NCI-H187 treated with DMSO at 0.1 percent for 48 hours (cell line): ENCODE measurements around the gene TRDN.

Source experiments
- DNase-seq: peaks from one replicate; lab custom pipeline; 2025; lab: John Stamatoyannopoulos, UW

Gene TRDN, protein sequence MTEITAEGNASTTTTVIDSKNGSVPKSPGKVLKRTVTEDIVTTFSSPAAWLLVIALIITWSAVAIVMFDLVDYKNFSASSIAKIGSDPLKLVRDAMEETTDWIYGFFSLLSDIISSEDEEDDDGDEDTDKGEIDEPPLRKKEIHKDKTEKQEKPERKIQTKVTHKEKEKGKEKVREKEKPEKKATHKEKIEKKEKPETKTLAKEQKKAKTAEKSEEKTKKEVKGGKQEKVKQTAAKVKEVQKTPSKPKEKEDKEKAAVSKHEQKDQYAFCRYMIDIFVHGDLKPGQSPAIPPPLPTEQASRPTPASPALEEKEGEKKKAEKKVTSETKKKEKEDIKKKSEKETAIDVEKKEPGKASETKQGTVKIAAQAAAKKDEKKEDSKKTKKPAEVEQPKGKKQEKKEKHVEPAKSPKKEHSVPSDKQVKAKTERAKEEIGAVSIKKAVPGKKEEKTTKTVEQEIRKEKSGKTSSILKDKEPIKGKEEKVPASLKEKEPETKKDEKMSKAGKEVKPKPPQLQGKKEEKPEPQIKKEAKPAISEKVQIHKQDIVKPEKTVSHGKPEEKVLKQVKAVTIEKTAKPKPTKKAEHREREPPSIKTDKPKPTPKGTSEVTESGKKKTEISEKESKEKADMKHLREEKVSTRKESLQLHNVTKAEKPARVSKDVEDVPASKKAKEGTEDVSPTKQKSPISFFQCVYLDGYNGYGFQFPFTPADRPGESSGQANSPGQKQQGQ

DNA sequence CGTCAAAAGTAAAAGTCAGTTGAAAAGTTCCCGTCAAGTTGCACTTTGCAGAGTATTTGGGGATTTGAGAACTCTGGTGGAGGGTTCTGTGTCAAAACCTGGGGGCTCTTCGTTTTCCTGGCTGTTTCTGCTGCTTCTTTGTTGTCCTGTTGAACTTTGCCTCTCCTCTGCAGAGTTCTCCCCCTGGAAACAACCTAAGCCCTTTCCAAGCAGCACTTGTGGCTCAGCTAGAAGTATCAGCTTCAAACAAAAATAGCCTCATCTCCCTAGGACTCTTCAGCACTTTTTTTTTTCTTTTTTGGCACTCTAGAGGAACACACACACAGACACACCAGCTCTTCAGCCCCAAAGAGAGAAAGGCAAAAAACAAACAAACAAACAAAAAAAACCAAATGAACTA is at the start of gene TRDN:
TSS of gene TRDN (minus strand) at position 169 of the 400 bp plus-strand sequence. CDS start 175 bp downstream, outside the sequence.
- DNase-seq: no peak

- no peak for DNase-seq
Observed at GRCh38 chr6:123681957-123682462, 45.3 kb upstream of the TRDN start.

DNA sequence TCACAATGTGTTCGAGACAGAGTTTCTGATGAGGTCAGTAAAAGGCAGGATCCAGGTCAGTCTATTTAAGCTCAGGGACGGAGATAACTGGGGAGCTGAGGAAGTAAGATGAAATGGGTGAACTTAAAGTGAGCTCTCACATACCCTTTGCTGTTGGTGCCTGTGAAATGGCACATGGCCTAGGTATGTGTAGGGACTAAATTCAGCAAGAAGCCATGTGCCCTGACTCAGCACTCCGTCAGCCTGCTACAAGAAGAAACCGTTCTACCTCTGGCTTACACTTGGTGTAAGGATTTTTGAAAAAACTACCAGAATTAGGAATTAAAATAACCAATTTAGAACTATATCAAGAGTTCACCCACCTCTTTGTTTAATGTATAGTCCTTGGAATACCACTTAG is 41.1 kb upstream of the TRDN start:
- no peak for DNase-seq

DNA sequence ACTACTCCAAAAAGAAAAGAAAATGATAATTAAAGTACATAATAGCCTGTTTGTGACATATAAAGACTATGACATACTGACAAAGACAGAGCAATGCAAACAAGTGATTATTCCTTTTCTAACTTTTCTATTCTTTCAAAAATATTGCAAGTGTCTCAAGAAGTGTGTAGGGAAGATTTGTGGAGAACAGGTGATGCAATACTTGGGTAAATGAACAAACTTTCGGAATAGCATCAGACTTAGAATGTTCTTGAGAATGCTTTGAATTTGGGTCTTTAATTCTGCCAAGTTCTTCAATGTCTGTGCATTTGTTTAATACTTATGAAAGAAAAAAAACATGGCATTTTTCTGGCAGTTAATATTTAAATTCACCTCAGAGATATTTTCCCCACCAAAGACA is 40.0 kb upstream of the TRDN start:
- DNase-seq: no peak

DNA sequence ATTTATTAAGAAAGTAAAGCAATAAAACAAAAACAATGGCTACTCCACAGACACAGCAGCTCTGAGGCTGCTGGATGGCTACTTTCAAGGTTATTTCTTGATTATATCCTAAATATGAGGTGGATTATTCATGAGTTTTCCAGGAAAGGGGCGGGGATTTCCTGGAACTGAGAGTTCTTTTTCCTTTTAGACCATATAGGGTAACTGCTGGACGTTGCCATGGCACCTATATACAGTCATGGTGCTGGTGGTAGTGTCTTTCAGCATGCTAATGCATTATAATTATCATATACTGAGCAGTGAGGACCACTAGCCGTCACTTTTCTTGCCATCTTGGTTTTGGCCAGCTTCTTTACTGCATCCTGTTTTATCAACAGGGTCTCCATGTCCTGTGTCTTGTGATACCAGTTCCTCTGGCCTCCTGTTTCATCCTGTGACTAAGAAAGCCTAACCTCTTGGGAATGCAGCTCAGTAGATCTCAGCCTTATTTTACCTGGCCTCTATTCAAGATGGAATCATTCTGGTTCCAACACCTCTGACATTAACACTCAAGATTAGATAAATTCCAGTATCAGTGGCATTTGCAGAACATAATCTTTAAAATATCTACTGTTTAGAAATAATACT is 32.3 kb upstream of the TRDN start:
- DNase-seq: no peak

GRCh38 chr6:123668063-123668462 is 31.3 kb upstream of the TRDN start:
- no peak for DNase-seq

DNA sequence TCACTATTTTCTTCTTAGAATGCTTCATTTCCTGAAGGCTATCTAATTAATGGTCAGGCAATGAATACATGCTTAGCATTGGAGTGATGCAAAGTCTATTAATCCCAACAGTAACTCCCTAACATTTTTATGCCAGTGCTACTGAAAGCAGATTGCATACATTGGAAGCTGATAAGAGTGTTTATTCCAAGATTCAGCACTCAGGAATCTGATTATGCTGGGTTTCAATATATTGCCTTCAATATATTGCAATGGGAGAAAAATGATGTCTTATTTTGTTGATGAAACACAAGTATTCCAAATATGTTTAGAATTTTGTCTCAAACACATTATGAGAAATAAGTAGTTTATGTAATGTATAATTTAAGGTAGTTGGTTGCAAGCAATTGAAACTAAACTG is 26.7 kb upstream of the TRDN start:
- DNase-seq: no peak

DNA sequence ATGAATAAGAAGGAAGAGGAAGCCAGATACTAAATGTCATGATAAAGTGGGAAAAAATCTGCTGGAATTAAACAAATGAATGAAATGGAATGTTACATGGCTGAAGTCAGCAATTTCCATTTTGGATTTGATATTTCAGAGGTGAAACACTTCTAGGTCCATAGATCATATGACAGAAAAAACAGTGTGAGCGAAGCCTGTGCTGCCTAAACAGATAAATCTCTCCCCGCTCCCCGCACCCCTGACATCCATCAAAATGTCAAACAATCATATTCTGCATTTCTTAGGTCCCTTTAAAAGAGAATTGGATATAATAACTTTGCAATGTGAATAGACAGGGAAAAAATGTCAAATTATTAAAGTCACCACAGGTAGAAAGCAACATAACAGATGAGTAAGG is 26.0 kb upstream of the TRDN start:
- DNase-seq: no peak

DNA sequence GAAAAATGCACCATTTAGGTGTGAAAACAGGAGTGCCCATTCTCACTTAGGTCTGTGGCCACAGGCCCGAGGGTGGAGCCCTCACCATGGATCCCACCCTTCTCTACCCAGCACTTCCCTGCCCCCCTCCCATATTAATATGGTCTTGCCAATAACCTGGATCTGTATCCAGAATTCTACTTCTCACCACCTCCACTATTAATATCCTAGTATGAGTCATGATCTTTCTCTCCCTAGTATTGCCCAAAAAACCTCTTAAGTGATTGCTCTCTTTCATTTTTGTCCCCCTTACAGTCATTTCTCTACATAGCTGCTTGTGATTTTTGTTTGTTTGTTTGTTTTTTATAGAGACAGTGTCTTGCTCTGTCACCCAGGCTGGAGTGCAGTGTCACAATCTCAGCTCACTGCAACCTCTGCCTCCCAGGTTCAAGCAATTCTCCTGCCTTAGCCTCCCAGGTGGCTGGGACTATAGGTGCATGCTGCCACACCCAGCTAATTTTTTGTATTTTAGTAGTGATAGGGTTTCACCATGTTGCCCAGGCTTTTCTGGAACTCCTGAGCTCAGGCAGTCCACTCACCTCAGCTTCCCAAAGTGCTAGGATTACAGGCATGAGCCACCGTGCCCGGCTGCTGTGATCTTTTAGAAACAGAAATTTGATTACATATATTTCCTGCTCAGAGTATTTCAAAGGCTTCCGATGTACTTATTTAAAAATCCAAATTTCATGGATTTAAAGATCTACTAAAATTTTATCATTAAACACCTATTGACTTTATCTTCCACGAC is 24.5 kb upstream of the TRDN start:
- DNase-seq: no peak

DNA sequence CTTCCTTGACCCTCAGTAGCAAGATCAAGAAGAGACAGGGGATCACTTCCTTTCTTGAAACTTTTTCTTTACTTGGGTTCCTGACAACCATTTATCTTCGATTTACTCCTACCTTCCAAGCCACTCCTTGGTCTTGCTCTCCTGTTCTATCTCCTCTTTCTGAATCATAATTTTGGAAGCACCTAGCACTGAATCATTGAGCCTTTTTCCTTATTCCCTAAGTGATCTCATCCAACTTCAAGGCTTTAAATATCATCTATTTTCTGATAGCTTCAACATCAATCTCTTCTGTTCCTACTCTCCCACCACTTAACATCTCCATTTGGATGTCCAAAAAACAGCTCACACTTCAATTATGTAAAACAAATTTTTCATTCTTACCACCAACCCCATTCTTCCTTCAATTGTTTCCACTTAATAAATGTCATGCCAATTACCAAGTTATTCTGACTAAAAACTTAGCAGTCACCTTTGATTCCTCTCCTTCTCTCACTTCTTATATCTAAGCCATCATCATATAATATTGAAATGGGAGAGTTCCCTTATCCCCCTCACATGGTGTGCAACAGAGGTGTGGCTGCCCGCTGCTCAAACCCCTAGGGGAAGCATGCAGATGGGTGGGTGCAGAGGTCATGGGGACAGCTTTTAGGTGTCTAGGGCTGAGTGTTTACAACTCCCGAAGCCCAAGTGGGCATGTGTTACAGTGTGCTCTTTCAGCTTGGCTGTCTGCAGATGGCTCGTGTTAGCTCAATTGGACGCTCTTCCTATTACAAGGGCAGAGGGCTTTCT is 23.4 kb upstream of the TRDN start:
- no peak for DNase-seq

DNA sequence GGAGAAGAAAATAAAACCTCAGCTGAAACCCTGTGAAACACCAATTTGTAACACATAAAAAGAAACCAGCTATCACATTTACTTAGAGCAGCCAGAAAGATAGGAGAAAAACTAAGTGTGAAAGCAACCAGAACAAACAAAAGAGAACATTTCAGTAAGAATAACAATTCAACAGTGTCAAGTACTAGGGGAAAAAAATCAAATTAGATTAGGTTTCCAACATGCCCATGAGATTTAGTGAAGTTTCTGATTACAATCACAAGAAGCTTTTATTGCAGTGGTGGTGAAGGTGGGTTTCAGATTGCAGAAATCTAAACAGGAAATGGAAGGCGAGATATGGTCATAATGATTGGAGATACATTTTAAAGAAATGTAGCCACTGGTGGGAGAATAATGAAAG is 22.1 kb upstream of the TRDN start:
- DNase-seq: no peak

DNA sequence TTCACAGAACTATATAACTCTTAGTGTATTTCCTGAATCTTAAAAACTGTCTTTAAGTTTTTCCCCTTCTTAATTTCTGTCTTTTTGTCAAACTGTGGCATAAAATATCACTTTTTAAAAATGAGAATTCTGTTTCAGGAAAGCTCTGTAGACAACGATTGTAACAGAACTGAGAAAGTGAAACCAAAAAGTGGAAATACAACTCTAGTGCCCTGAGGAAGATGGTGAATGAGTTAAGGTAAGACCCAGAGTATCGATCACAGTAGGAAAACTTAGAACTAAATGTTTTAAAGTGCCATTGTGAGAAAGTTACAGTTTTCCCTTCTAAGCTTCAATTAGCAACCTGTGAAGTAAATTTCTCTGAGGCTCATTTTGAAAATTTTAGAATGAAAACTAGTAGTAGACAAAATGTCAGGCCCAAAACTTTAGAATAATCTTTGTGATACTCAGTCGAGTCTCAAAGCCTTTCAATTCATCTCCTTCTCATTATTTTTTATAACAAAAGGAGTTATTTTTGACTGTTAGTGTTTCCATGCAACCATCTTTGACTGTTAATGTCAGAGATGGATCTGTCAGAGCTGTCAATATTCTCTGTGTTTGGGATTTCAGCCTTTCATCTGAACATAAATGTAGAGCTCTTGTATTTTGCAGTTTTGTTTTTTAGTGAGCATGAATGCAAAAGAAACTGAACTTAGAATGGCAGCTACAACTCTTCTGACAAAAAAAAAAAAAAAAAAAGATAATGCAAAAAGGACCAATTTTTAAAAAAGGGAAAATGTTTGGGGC is 19.0 kb upstream of the TRDN start:
- no peak for DNase-seq

- DNase-seq: no peak
Observed at GRCh38 chr6:123648723-123649122, 12.0 kb upstream of the TRDN start.

- DNase-seq: no peak
Observed at GRCh38 chr6:123648020-123648580, 11.3 kb upstream of the TRDN start.

DNA sequence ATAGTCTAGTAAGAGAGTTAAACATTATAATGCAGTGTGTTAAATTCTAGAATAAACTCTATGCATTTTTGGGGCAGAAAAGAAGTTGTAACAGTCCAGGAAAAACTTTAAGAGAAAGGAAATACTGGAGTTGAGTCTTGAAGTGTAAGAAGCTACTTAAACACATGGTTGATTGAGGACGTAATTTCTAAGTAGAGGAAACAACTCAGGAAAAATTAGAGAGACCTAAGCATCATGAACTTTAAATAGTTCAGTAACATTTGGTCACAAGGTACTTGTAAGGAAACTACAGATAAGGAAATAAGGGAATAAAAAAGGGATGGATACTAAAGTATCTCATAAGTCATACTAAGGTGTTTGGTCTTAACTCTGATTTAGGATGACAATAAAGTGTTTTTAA is 4.7 kb upstream of the TRDN start:
- no peak for DNase-seq

DNA sequence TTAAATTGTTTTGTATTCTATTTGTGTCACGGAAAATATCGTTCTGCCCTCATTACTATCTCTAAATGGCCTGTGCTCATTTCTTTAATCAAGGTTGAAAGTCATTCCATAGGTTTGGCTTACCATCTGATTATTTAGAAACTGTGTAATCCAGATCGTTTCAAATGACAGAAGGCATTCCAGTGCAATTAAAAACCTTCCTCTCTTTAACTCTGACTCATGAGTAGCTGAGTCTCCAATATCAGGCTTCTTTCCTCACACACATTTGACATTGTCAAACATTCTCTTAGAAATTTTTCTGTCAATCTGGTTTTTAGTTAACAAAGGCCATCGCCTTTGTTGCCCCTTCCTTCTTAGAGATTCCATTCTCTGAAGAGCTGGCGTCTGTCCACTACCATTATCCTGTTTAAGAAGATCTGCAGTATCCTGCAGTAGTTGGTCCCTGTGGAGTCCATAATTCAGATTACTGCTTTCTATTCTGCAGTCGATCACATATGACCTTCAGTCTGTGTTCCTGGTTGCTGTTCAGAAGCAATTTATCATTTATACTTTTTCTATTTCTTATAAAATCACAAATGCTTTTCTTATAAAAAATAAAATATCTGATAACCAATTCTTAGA is 3.9 kb upstream of the TRDN start:
- DNase-seq: no peak

DNA sequence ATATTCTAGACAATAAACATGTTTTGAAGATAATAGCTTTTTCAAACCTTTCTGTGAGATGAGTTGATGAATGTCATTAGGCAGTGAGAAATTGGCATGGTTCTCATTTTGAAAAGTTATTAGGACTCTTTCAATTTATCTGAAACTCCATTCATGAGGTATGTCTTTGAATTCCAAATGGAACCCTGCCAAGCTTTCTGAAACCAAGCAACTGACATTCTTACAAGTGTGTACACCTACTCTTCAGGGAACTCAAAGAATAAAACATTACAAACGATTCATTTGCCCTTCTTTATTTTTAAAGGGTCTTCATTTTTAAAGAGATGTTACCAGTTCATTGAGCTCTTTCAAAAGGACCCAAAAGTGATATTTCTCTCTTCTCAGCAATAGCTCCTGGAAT is 2.1 kb upstream of the TRDN start:
- no peak for DNase-seq

GRCh38 chr6:123636282-123636681 is 468 bp downstream of the TRDN start:
- no peak for DNase-seq

- DNase-seq: no peak
Observed at GRCh38 chr6:123635567-123635966, 1.2 kb downstream of the TRDN start.

DNA sequence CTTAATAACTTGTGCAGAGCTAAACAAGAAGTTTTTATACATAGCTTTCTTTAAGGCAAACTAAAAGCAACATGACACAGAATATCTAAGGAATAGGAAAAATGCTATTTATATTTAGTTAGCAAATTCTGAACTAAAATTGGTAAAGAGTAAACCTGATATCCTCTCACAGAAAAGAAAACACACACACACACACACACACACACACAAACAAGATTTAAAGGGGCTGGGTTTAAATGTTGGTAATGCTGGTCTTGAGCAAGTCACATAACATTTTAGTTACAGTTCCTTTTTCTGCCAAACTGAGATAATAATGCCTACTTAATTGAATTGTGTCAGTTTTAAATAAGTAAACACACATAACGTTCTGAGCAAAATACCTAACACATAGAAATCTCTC is 1.6 kb downstream of the TRDN start:
- no peak for DNase-seq
